ENCODE results near the gene GPC4.

DNA sequence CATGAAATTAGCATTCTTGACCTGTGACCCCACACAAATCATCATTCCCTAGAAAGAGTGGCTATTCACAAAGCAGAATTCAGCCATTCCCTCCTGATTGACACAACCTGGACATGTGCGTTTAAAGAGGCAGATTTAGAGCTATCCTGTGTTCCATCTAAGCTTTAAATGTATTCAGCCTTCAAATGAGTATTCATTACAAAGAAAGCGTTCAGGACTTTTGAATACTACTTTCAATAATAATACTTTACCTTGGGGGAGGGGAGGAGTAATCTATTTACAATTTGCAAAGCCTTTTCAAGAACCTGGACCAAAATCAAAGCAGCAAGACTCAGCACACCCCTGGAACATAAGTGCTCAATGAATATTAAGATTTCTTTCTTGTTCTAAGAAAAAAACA lies 22.5 kb upstream of the GPC4 start:
- TF ChIP-seq, protein P1, sequence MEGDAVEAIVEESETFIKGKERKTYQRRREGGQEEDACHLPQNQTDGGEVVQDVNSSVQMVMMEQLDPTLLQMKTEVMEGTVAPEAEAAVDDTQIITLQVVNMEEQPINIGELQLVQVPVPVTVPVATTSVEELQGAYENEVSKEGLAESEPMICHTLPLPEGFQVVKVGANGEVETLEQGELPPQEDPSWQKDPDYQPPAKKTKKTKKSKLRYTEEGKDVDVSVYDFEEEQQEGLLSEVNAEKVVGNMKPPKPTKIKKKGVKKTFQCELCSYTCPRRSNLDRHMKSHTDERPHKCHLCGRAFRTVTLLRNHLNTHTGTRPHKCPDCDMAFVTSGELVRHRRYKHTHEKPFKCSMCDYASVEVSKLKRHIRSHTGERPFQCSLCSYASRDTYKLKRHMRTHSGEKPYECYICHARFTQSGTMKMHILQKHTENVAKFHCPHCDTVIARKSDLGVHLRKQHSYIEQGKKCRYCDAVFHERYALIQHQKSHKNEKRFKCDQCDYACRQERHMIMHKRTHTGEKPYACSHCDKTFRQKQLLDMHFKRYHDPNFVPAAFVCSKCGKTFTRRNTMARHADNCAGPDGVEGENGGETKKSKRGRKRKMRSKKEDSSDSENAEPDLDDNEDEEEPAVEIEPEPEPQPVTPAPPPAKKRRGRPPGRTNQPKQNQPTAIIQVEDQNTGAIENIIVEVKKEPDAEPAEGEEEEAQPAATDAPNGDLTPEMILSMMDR (IDR thresholded peaks at IDR 0.05), result no peak
- TF ChIP-seq POLR2A (IDR thresholded peaks at IDR 0.05), result no peak

All from prostate gland (tissue), 2 donors.